ENCODE data around the gene TLE5. TPM values are rescaled to one million over a fixed set of nuclear protein-coding genes. Genes with fewer than 3 reads are reported as not detected.
A peak's percentile ranks its signal among the peaks of the same experiment; 100 is the strongest.
"Not testable (repeated sequence)": the region's sequence is repeated elsewhere in the genome, so short reads cannot be mapped to it uniquely, and the experiment has no call there.

Gene TLE5
- total RNA-seq, 3 donors from 2014 or later: 427 to 664 (median 556) TPM

DNA sequence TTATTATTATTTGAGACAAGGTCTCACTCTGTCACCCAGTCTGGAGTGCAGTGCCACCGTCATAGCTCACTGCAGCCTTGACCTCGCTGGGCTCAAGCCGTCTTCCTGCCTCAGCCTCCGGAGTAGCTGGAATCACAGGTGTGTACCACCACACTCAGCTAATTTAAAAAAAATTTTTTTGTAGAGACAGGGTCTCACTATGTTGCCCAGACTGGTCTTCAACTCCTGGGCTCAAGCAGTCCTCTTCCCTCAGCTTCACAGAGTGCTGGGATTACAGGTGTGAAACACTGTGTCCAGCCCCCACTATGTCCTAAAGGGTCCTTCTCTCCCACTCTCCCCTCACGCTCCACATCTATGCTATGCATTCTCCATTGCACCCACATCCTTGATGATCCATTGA, 24.1 kb downstream of the TLE5 start:
- intact Hi-C loops (cut with DNase I, micrococcal nuclease): no loop called here
- TF ChIP-seq, protein P1, sequence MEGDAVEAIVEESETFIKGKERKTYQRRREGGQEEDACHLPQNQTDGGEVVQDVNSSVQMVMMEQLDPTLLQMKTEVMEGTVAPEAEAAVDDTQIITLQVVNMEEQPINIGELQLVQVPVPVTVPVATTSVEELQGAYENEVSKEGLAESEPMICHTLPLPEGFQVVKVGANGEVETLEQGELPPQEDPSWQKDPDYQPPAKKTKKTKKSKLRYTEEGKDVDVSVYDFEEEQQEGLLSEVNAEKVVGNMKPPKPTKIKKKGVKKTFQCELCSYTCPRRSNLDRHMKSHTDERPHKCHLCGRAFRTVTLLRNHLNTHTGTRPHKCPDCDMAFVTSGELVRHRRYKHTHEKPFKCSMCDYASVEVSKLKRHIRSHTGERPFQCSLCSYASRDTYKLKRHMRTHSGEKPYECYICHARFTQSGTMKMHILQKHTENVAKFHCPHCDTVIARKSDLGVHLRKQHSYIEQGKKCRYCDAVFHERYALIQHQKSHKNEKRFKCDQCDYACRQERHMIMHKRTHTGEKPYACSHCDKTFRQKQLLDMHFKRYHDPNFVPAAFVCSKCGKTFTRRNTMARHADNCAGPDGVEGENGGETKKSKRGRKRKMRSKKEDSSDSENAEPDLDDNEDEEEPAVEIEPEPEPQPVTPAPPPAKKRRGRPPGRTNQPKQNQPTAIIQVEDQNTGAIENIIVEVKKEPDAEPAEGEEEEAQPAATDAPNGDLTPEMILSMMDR (IDR thresholded peaks at IDR 0.05): no peak
- Histone ChIP-seq H3K4me1 (ENCODE audit: low read depth) (peaks cover 16% of the 10 kb centered on the region), H3K9me3 (no peaks in the 10 kb centered on the region), H3K4me3 (no peak overlapping the region), H3K36me3 (ENCODE audit: low read depth) (no peaks in the 10 kb centered on the region)
- ATAC-seq (no peak), DNase-seq (peak in 1 of 3 donors; percentile 23)

DNA sequence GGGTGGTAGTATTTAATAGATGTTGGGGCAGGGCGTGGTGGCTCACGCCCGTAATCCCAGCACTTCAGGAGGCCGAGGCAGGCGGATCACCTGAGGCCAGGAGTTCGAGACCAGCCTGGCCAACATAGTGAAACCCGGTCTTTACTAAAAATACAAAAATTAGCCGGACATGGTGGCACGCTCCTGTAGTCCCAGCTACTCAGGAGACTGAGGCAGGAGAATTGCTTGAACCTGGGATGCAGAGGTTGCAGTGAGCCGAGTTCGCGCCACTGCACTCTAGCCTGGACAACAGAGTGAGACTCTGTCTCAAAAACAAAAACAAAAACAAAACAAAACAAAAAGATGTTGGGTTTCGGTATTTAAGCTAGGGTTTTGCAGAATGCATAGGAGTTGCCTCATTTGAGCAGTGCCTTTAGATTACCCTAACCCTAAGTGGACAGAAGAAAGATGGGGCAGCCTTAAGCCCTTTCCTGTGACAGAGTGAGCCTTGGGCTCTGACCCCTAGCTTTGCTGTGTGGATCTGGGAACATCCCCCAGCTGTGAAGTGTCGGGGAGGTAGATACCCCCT, 25.2 kb downstream of the TLE5 start:
- H3K4me3 ChIP-seq; H3K9me3 ChIP-seq; intact Hi-C loops (cut with DNase I, micrococcal nuclease); H3K36me3 ChIP-seq (ENCODE audit: low read depth): not testable (repeated sequence)
- DNase-seq: peak in 2 of 3 donors; percentile 56 to 58
- peaks cover 16% of the 10 kb centered on the region for H3K4me1 ChIP-seq (ENCODE audit: low read depth)
- peak; percentile 0 for ATAC-seq

DNA sequence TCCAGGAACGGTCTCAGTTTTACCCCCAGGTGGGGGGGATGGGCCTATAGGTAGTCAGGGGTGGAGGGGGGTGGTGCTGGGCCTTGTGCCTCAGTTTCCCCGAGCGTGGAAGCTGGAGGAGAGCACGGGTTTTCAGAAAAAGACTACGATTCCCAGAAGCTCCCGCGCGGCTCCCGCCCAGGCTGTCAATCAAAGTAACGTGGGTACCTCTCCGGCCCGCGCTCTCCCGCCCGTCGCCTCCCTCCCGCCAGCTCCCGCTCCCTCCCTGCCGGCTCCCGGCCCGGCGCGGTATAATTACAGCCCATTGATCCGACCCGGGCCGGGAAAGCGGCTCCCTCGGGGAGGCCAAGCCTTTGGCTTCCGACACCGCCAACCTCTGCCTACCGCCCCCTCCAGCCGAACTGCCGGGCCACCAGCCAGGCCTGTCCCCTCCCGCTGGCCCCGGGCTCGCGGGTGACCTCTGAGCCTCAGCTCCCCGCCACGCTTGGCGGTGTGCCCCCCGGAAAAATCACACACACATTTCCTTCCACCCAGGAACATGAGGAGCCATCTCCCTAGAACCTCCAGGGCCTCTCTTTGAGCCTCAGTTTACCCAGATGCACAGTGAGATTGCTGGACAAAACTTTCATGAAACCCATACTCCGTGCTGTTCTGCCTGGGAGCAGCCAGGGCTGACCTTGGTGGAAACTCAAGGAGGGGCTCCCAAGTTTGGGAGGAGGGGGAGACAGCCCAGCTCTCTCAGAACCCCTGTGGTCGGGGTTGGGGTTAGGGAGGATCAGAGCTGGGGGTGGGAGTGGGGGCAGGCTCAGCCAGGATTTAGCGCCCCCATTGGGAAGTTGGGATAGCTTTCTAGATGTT, 25.9 kb downstream of the TLE5 start:
- TF ChIP-seq, protein P1 (IDR thresholded peaks at IDR 0.05): no peak
- peak; percentile 87 for ATAC-seq
- Histone ChIP-seq H3K36me3 (ENCODE audit: low read depth) (no peaks in the 10 kb centered on the region), H3K9me3 (no peaks in the 10 kb centered on the region), H3K4me3 (peak overlapping the region; percentile 6), H3K4me1 (ENCODE audit: low read depth) (peaks cover 16% of the 10 kb centered on the region)
- intact Hi-C loops (cut with DNase I, micrococcal nuclease): no loop called here
- DNase-seq: peak; percentile 94 to 97 (median 94)

DNA sequence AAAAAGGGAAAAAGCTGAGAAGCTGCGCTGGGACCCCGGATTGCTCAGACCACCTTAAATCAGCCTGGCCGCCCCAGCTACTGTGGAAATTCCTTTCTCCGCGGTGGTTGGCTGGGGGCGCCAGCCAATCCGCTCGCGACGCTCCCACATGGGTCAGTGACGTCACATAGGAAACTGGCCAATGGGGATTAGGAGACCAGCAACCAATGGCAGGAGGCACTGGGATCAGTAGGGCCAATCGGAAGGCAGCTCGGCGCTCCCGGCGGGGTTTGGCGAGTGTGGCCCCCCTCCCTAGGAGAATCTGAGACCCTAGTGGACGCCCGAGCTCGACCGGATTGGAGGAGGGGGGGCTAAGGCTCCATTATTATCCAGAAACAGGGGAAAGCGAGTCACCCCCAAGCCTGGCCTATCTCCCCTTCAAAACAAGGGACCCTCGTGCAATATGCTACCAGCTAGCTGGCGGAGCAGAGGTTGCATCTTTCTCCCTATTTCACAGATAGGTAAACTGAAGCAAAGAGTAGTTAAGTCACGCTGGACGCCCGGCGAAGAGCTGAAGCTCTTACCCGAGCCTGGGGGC, 26.7 kb downstream of the TLE5 start:
- intact Hi-C loops (cut with DNase I, micrococcal nuclease): no loop called here
- peak; percentile 95 to 99 (median 97) for DNase-seq
- TF ChIP-seq, protein P1 (IDR thresholded peaks at IDR 0.05): no peak
- Histone ChIP-seq H3K36me3 (ENCODE audit: low read depth) (no peaks in the 10 kb centered on the region), H3K9me3 (no peaks in the 10 kb centered on the region), H3K4me1 (ENCODE audit: low read depth) (peaks cover 16% of the 10 kb centered on the region), H3K4me3 (peak overlapping the region; percentile 6)
- ATAC-seq: peak; percentile 88

GRCh38 chr19:3034656-3035541, 27.4 kb downstream of the TLE5 start:
- peak; percentile 26 for ATAC-seq
- TF ChIP-seq, protein P1 (IDR thresholded peaks at IDR 0.05): no peak
- no peaks in the 10 kb centered on the region for H3K36me3 ChIP-seq (ENCODE audit: low read depth)
- no peak overlapping the region for H3K4me3 ChIP-seq
- DNase-seq: peak; percentile 61 to 74 (median 69)
- H3K4me1 ChIP-seq (ENCODE audit: low read depth): peaks cover 16% of the 10 kb centered on the region
- no peaks in the 10 kb centered on the region for H3K9me3 ChIP-seq
- intact Hi-C loops (cut with DNase I, micrococcal nuclease): no loop called here

Data from mucosa of descending colon (tissue), 3 donors.